Kidney (tissue), 14 donors: ENCODE measurements around the gene NAA16. TPM values are rescaled to one million over a fixed set of nuclear protein-coding genes. Genes with fewer than 3 reads are reported as not detected.
"Not testable (repeated sequence)": the region's sequence is repeated elsewhere in the genome, so short reads cannot be mapped to it uniquely, and the experiment has no call there.

ENCODE experiments used
- DNase-seq, 5 donors: peaks; one replicate each; pipeline ENCODE4 v3.0.0-alpha.2; 2013 to 2020
- FAIRE-seq: peaks from 2 replicates; lab custom pipeline; 2012; peaks lifted over from hg19 to GRCh38; lab: Jason Lieb, UNC
- H3K27ac ChIP-seq, 2 donors: one replicate each; pipeline ENCODE4 v1.7.0; 2013; ENCODE audit warnings: low read depth in 2 of 2, low read length in 2 of 2, inconsistent platforms in 1 of 2
- H3K27me3 ChIP-seq: one replicate; pipeline ENCODE4 v1.7.1; 2013; ENCODE audit warnings: low read length, inconsistent platforms; ENCODE audit not compliant: control insufficient read depth, insufficient read depth
- H3K36me3 ChIP-seq, 3 donors: one replicate each; pipeline versions ENCODE4 v1.7.0 to v1.7.1; 2013; ENCODE audit warnings: low read length in 3 of 3, control low read depth in 1 of 3, inconsistent platforms in 1 of 3; ENCODE audit not compliant: insufficient read depth in 3 of 3, control insufficient read depth in 2 of 3
- H3K4me1 ChIP-seq, 3 donors: one replicate each; pipeline versions ENCODE4 v1.7.0 to v1.7.1; 2013; ENCODE audit warnings: low read length in 3 of 3, inconsistent platforms in 1 of 3, low read depth in 1 of 3; ENCODE audit not compliant: control insufficient read depth in 2 of 3, insufficient read depth in 2 of 3
- H3K4me3 ChIP-seq, 3 donors: one replicate each; pipeline versions ENCODE4 v1.7.0 to v1.8.1; 2013; ENCODE audit warnings: low read length in 3 of 3, control low read depth in 1 of 3, inconsistent platforms in 1 of 3
- H3K9ac ChIP-seq, 3 donors: one replicate each; pipeline versions ENCODE4 v1.7.0 to v1.7.1; 2013; ENCODE audit warnings: low read length in 3 of 3, control low read depth in 1 of 3, inconsistent platforms in 1 of 3
- H3K9me3 ChIP-seq, 3 donors: one replicate each; pipeline versions ENCODE4 v1.7.0 to v1.7.1; 2013; ENCODE audit warnings: low read length in 3 of 3, control low read depth in 1 of 3, inconsistent platforms in 1 of 3; ENCODE audit not compliant: control insufficient read depth in 2 of 3, insufficient read depth in 1 of 3
- CTCF ChIP-seq: IDR thresholded peaks from 3 replicates; pipeline ENCODE4 v1.5.1; 2012; ENCODE audit warnings: mild to moderate bottlenecking, moderate library complexity, borderline replicate concordance; ENCODE audit not compliant: insufficient read depth; ENCODE audit errors: extremely low read depth
- intact Hi-C: fragments of 100-400 bp; cut with DNase I; formaldehyde crosslinking; loops from one replicate; pipeline ENCODE4 v1.11.1; 2022
- polyA plus RNA-seq: library from polyadenylated mRNA; stranded (reverse); fragments of 350-450 nt; fragmentation: Illumina TruSeq; extraction: RNeasy Lipid Tissue Mini Kit (QIAGEN cat#74804); gene quantifications from one replicate; pipeline ENCODE4 v1.2.3, GENCODE V29; 2014; ENCODE audit warnings: low read depth, low replicate concordance; ENCODE audit not compliant: insufficient read depth
- total RNA-seq: library from RNA; stranded (reverse); fragmentation: NEBNext Ultra II Directional; extraction: Animal tissue kit (Norgen Biotek cat#: 25700); gene quantifications from one replicate; pipeline ENCODE4 v1.2.1, GENCODE V29; 2021
- donor health status: control.
- donor health status: control.
- donor health status: control.
- donor health status: control.
- donor health status: control.
- donor health status: DM: yes; HTN: yes; CAD: no.
- donor health status: Normal renal cell carcinoma (clear cell type).

Gene NAA16
- total and polyA plus RNA-seq, 2 donors from 2014 or later, result 6.4 to 22.3 TPM

- H3K9ac ChIP-seq, result no peak overlapping the region
- H3K4me3 ChIP-seq, result no peak overlapping the region
- FAIRE-seq, result no peak
Observed at GRCh38 chr13:41345914-41346589, 35.0 kb downstream of the NAA16 start.

GRCh38 chr13:41352935-41353840 is 42.1 kb downstream of the NAA16 start:
- FAIRE-seq (peak; percentile 85), DNase-seq (peak in 3 of 5 donors; percentile 30 to 82 (median 76))
- TF ChIP-seq CTCF, result peak; percentile 76
- H3K4me1 ChIP-seq, result no peaks in the 10 kb centered on the region
- no peak overlapping the region for H3K27ac ChIP-seq
- peaks cover 0 to 2% (median 2%) of the 10 kb centered on the region in 3 donors for H3K36me3 ChIP-seq
- H3K27me3 ChIP-seq, result no peaks in the 10 kb centered on the region
- H3K4me3 ChIP-seq, result no peak overlapping the region
- H3K9ac ChIP-seq, result no peak overlapping the region
- intact Hi-C loops, result no loop called here
- H3K9me3 ChIP-seq, result no peaks in the 10 kb centered on the region

More at GRCh38 chr13:41345914-41346589, 35.0 kb downstream of the NAA16 start:
- peak in 1 of 5 donors; percentile 45 for DNase-seq
- H3K4me1 ChIP-seq, result no peaks in the 10 kb centered on the region
- no peak overlapping the region for H3K27ac ChIP-seq
- no peak for TF ChIP-seq CTCF
- intact Hi-C loops, result no loop called here
- peaks cover 6 to 12% (median 6%) of the 10 kb centered on the region in 3 donors for H3K36me3 ChIP-seq
- no peaks in the 10 kb centered on the region for H3K27me3 ChIP-seq
- no peaks in the 10 kb centered on the region for H3K9me3 ChIP-seq

- H3K27me3 ChIP-seq, result no peaks in the 10 kb centered on the region
- intact Hi-C loops, result no loop called here
- FAIRE-seq (no peak), DNase-seq (no peak)
- H3K4me1 ChIP-seq, result no peaks in the 10 kb centered on the region
- peaks cover 0 to 6% (median 0%) of the 10 kb centered on the region in 3 donors for H3K36me3 ChIP-seq
- no peak overlapping the region for H3K4me3 ChIP-seq
- TF ChIP-seq CTCF, result no peak
- H3K9ac ChIP-seq, result no peak overlapping the region
- H3K9me3 ChIP-seq, result no peaks in the 10 kb centered on the region
- H3K27ac ChIP-seq, result no peak overlapping the region
Observed at GRCh38 chr13:41354416-41354815, 43.3 kb downstream of the NAA16 start.

GRCh38 chr13:41356385-41356648 is 45.2 kb downstream of the NAA16 start:
- H3K27ac ChIP-seq, H3K4me1 ChIP-seq, H3K27me3 ChIP-seq, DNase-seq, FAIRE-seq, H3K9me3 ChIP-seq, intact Hi-C loops, H3K9ac ChIP-seq, H3K4me3 ChIP-seq: not testable (repeated sequence)
- H3K36me3 ChIP-seq, result peaks cover 0 to 14% (median 2%) of the 10 kb centered on the region in 3 donors
